Heart right ventricle (tissue), 16 donors: ENCODE results near the gene PHOSPHO1. TPM values are rescaled to one million over a fixed set of nuclear protein-coding genes. Genes with fewer than 3 reads are reported as not detected.
A peak's percentile ranks its signal among the peaks of the same experiment; 100 is the strongest.

Source experiments
- ATAC-seq, 8 donors: fragments of 200-7000 bp; cut with Tn5 transposase; one replicate each; pipeline ENCODE4 v1.9.1; 2020; ENCODE audit warnings: mild to moderate bottlenecking in 8 of 8, moderate library complexity in 8 of 8, moderate number of reproducible peaks in 1 of 8
- DNase-seq, 2 donors: peaks; one replicate each; pipeline ENCODE4 v3.0.0-alpha.2; 2020
- H3K27ac ChIP-seq, 10 donors: fragments of 200-600 bp; sonication (generic) in 2 of 10; one replicate each; pipeline versions ENCODE4 v1.5.0 to v1.8.0; 2020 to 2022; ENCODE audit warnings: mild to moderate bottlenecking in 3 of 10
- H3K27me3 ChIP-seq, 7 donors: fragments of 200-600 bp; one replicate each; pipeline ENCODE4 v1.8.0; 2021 to 2022; ENCODE audit warnings: mild to moderate bottlenecking in 2 of 7
- H3K36me3 ChIP-seq, 9 donors: fragments of 200-600 bp; sonication (generic) in 1 of 9; one replicate each; pipeline versions ENCODE4 v1.5.0 to v1.8.0; 2020 to 2022; ENCODE audit warnings: mild to moderate bottlenecking in 2 of 9
- H3K4me1 ChIP-seq, 9 donors: fragments of 200-600 bp; sonication (generic) in 1 of 9; one replicate each; pipeline versions ENCODE4 v1.5.0 to v1.8.0; 2020 to 2022; ENCODE audit warnings: mild to moderate bottlenecking in 4 of 9
- H3K4me3 ChIP-seq, 10 donors: fragments of 200-600 bp; sonication (generic) in 2 of 10; one replicate each; pipeline versions ENCODE4 v1.5.0 to v1.8.0; 2020 to 2022; ENCODE audit warnings: mild to moderate bottlenecking in 7 of 10, moderate library complexity in 2 of 10
- H3K9me3 ChIP-seq, 11 donors: fragments of 200-600 bp in 10 of 11; sonication (generic) in 2 of 11; one replicate each; pipeline versions ENCODE4 v1.5.0 to v1.8.0; 2013 to 2022; ENCODE audit warnings: mild to moderate bottlenecking in 2 of 11, control low read depth in 1 of 11, moderate library complexity in 1 of 11
- CTCF ChIP-seq, 9 donors: fragments of 200-600 bp; sonication (generic) in 2 of 9; IDR thresholded peaks; one replicate each; pipeline versions ENCODE4 v1.5.0 to v1.8.0; 2021 to 2022; ENCODE audit warnings: antibody characterized with exemption in 9 of 9, mild to moderate bottlenecking in 5 of 9, moderate library complexity in 1 of 9
- WGBS, 2 donors: extraction: QIAGEN DNeasy Blood & Tissue Kit; methylation state at CpG; one replicate each; pipeline ENCODE4 v1.1.7; 2013; ENCODE audit warnings: inconsistent platforms in 1 of 2; 5-methylcytosine and 5-hydroxymethylcytosine counted together
- intact Hi-C, 10 donors: fragments of 100-400 bp; cut with DNase I; formaldehyde crosslinking; loops; one replicate each; pipeline versions ENCODE4 v1.11.1 to v1.14.2; 2022
- polyA plus RNA-seq, 2 donors: library from polyadenylated mRNA; stranded (reverse); fragments of 200-250 nt; gene quantifications; one replicate each; pipeline ENCODE4 v1.2.3, GENCODE V29; 2013
- total RNA-seq, 10 donors: library from RNA; stranded (reverse); fragmentation: NEBNext Ultra II Directional in 3 of 10; extraction: Animal tissue kit (Norgen Biotek cat#: 25700) in 3 of 10; gene quantifications; one replicate each; pipeline versions ENCODE4 v1.2.1 to v1.2.4, GENCODE V29; 2021 to 2023
- donor health status: Arrhythmogenic right ventricular cardiomyopathy.
- donor health status: ischemic (EF 13 %, LVEDD 7.1; RV severe dilation, severe dysfunction).
- donor health status: healthy with polysubstance abuse.
- donor health status: DM: no; HTN: yes; CAD: no.
- donor health status: DM: no; HTN: no; CAD: no.
- donor health status: ischemic (EF 25% LVEDD 6.9; RV normal size, moderate dysfunction).
- donor health status: ischemic (EF 25% LVEDD 5.7; RV mildly dilated, moderate dysfunction).
- donor health status: healthy.
- donor health status: DM: yes; HTN: yes; CAD: no.
- donor health status: Ischemic cardiomyopathy.
- donor health status: ischemic (EF 35%, LVEDD 5.7; RV mildly dilated, moderate dysfunction).
- donor health status: nonischemic (EF 11% LVEDD 7.7; RV severe dilation, severe dysfunction).
- donor health status: DM: yes; HTN: yes; CAD: no.
- donor health status: PGD.
- donor health status: ischemic (EF 29% LVEDD 5.4; RV normal size, mild dysfunction).
- donor health status: nonischemic (EF 23%, LVEDD 6.1; RV moderate dilation, normal function).

The PHOSPHO1 gene
- total and polyA plus RNA-seq, 12 donors = 0.14 to 1.9 (median 0.52) TPM

GRCh38 chr17:49204516-49204915 is 26.1 kb downstream of the PHOSPHO1 start:
- H3K36me3 ChIP-seq = no peaks in the 10 kb centered on the region
- H3K27ac ChIP-seq = no peak overlapping the region
- intact Hi-C loops = no loop called here
- H3K4me1 ChIP-seq = peaks cover 0 to 35% (median 8%) of the 10 kb centered on the region in 9 donors
- no peak for TF ChIP-seq CTCF (IDR thresholded peaks at IDR 0.05)
- no peaks in the 10 kb centered on the region for H3K9me3 ChIP-seq
- WGBS, 2 donors = 96 to 100% methylated on average over 2 of the region's 2 CpGs
- no peak for ATAC-seq
- peaks cover 0 to 31% (median 0%) of the 10 kb centered on the region in 7 donors for H3K27me3 ChIP-seq
- H3K4me3 ChIP-seq = no peak overlapping the region
- no peak for DNase-seq

- no peak overlapping the region for H3K4me3 ChIP-seq
- TF ChIP-seq CTCF (IDR thresholded peaks at IDR 0.05) = no peak
- H3K27me3 ChIP-seq = peaks cover 0 to 24% (median 0%) of the 10 kb centered on the region in 7 donors
- ATAC-seq = no peak
- intact Hi-C loops = no loop called here
- 77 to 86% methylated on average over 2 of the region's 2 CpGs for WGBS, 2 donors
- peaks cover 0 to 28% (median 3%) of the 10 kb centered on the region in 9 donors for H3K4me1 ChIP-seq
- H3K36me3 ChIP-seq = no peaks in the 10 kb centered on the region
- no peak overlapping the region for H3K27ac ChIP-seq
- no peak for DNase-seq
- H3K9me3 ChIP-seq = no peaks in the 10 kb centered on the region
These were observed 26.8 kb downstream of the PHOSPHO1 start for GRCh38 chr17:49203796-49204195.

- H3K9me3 ChIP-seq = no peaks in the 10 kb centered on the region
- H3K4me3 ChIP-seq = no peak overlapping the region
- intact Hi-C loops = no loop called here
- H3K27me3 ChIP-seq = peaks cover 0 to 7% (median 0%) of the 10 kb centered on the region in 7 donors
- DNase-seq (no peak), ATAC-seq (peak; percentile 37 to 86 (median 66))
- WGBS, 2 donors = 59 to 65% methylated on average over 8 of the region's 8 CpGs
- H3K27ac ChIP-seq = peak overlapping the region; percentile 42 to 83 (median 60)
- no peaks in the 10 kb centered on the region for H3K36me3 ChIP-seq
- peaks cover 0 to 20% (median 3%) of the 10 kb centered on the region in 9 donors for H3K4me1 ChIP-seq
- TF ChIP-seq CTCF (IDR thresholded peaks at IDR 0.05) = no peak
These were observed 29.1 kb downstream of the PHOSPHO1 start for GRCh38 chr17:49201481-49201927.

GRCh38 chr17:49200423-49201083 is 30.0 kb downstream of the PHOSPHO1 start:
- no peak for DNase-seq
- Histone ChIP-seq H3K4me1 (peaks cover 0 to 20% (median 3%) of the 10 kb centered on the region in 9 donors), H3K4me3 (no peak overlapping the region), H3K36me3 (no peaks in the 10 kb centered on the region), H3K9me3 (no peaks in the 10 kb centered on the region), H3K27me3 (no peaks in the 10 kb centered on the region), H3K27ac (peak overlapping the region in 3 of 10 donors; percentile 67 to 83 (median 73))
- no peak for ATAC-seq
- WGBS, 2 donors = 84 to 89% methylated on average over 13 of the region's 13 CpGs
- intact Hi-C loops = no loop called here
- no peak for TF ChIP-seq CTCF (IDR thresholded peaks at IDR 0.05)
